ENCODE results near the gene RRP1.

RRP1 gene

DNA sequence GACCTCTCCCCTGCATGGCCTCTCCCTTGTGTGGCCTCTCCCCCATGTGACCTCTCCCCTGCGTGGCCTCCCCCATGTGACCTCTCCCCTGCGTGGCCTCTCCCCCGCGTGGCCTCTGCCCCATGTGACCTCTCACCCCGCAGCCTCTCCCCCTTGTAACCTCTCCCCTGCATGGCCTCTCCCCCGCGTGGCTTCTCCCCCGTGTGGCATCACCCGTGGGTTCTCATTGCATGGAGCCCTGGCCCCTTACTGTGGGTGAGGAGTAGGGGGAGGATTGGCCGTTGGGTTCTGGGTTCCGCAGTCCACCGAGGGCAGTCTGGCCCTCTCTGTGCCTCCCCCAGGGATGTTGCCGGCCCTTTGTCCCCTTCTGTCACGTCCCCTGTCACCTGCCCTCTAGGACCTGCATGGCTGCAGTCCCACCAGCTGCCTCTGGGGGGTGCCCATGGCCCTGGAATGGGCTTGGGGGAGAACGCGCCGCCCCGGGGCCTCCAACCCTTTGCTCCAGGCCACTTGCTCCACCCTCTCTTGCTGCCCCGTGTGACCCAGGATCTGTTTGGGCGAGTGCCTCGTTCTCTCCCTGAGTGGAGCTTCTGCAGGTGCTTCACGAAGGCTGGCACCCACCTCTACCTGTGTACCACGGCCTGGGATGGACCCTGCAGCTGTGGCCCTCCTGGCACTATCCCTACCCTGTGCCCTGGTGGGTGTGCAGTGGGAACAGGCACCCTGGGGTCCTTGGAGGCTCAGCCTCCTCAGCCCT, 21.3 kb downstream of the RRP1 start:
- H3K4me3 ChIP-seq (ENCODE audit: control insufficient read depth, low read depth, low read length): no peak overlapping the region
- peak; percentile 59 for DNase-seq (ENCODE audit: low read depth)
- TF ChIP-seq, protein P1, sequence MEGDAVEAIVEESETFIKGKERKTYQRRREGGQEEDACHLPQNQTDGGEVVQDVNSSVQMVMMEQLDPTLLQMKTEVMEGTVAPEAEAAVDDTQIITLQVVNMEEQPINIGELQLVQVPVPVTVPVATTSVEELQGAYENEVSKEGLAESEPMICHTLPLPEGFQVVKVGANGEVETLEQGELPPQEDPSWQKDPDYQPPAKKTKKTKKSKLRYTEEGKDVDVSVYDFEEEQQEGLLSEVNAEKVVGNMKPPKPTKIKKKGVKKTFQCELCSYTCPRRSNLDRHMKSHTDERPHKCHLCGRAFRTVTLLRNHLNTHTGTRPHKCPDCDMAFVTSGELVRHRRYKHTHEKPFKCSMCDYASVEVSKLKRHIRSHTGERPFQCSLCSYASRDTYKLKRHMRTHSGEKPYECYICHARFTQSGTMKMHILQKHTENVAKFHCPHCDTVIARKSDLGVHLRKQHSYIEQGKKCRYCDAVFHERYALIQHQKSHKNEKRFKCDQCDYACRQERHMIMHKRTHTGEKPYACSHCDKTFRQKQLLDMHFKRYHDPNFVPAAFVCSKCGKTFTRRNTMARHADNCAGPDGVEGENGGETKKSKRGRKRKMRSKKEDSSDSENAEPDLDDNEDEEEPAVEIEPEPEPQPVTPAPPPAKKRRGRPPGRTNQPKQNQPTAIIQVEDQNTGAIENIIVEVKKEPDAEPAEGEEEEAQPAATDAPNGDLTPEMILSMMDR (conservative IDR thresholded peaks at IDR 0.05; ENCODE audit: control insufficient read depth, insufficient read depth, low read depth, low read length): peak; percentile 85

DNA sequence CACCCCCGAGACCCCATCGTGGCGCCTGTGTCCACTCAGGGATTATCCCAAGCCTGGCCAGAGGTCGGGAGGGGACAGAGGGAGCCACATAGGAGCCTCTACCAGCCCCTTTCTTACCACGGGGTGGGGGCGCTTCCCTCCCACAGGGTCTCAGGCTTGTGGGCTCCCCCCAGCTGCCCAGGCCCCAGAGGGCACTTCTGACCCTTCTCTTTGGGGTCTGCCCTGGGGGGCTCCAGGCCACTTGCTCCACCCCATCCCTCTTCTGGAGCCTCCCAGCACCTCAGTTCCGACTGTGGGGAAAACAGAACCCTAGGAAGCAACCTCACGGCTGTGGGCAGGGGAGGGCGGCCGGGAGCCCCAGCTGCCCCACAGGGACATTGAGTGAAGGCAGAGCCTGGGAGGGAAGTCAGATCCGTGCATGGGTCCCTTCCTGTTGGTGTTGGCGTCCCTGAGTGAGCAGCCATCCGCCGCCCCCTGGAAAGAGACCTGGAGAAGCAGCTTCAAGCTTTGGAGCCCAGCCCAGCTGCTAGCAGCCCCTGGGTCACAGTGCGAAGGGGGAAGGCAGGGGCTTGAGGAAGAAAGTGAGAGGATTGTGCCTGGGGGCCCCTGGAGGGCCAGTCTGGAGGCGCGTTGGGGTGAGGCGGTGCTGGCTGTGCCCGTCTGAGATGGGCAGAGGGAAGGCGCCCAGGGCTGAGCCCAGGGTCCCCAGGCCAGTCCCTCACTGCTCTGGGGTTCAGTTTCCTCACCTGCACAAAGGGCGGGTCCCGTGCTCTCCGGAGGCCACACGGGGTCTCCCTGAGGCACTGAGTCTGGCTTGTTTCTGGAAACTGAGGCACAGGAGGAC, 22.1 kb downstream of the RRP1 start:
- H3K4me3 ChIP-seq (ENCODE audit: control insufficient read depth, low read depth, low read length): no peak overlapping the region
- TF ChIP-seq, protein P1 (conservative IDR thresholded peaks at IDR 0.05; ENCODE audit: control insufficient read depth, insufficient read depth, low read depth, low read length): no peak
- no peak for DNase-seq (ENCODE audit: low read depth)

DNA sequence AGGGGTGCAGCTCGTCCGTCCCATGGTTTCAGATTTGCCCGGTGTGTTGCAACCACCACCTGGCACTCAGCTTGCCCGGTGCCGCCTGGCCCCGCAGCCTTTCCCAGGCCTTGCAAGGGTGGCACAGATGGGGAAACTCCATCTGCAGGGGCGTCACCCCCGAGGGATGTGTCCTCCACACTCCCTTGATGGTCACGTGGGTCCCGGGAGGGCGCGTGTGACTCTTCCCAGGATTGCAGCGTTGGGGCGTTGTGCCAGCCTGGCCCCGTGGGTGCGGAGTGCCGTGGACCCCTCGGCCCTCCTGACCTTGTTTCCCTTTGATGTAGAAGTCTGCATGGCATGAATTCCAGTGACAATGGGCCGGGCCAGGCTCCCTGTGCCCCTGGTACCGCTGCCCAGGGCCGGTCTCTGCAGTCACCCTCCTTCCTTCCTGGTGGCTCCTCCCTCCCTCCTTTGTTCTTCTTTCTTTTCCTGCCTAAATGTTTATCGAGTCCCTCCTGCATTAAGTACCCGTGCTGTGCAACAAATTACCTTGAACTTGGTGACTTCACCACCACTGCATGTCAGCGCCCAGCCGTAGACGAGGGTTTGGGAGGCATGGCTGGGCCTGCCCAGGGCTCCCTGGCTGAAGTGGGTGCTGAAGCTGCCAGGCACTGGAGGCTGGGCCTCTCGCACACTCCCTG, 22.9 kb downstream of the RRP1 start:
- TF ChIP-seq, protein P1 (conservative IDR thresholded peaks at IDR 0.05; ENCODE audit: control insufficient read depth, insufficient read depth, low read depth, low read length): no peak
- no peak overlapping the region for H3K4me3 ChIP-seq (ENCODE audit: control insufficient read depth, low read depth, low read length)
- DNase-seq (ENCODE audit: low read depth): no peak

GRCh38 chr21:43812957-43813655, 23.7 kb downstream of the RRP1 start:
- TF ChIP-seq, protein P1 (conservative IDR thresholded peaks at IDR 0.05; ENCODE audit: control insufficient read depth, insufficient read depth, low read depth, low read length): no peak
- no peak for DNase-seq (ENCODE audit: low read depth)
- no peak overlapping the region for H3K4me3 ChIP-seq (ENCODE audit: control insufficient read depth, low read depth, low read length)

- no peak for DNase-seq (ENCODE audit: low read depth)
- TF ChIP-seq, protein P1 (conservative IDR thresholded peaks at IDR 0.05; ENCODE audit: control insufficient read depth, insufficient read depth, low read depth, low read length): no peak
- no peak overlapping the region for H3K4me3 ChIP-seq (ENCODE audit: control insufficient read depth, low read depth, low read length)
These were observed 24.2 kb downstream of the RRP1 start for GRCh38 chr21:43813656-43813980.

Data from fibroblast of mammary gland (primary cell).